ENCODE data around the gene CYP46A1. TPM values are rescaled to one million over a fixed set of nuclear protein-coding genes. Genes with fewer than 3 reads are reported as not detected.

Gene CYP46A1
- total RNA-seq, 1 donor from 2014 or later = 3.6 TPM

GRCh38 chr14:99745307-99745951 is 61.3 kb downstream of the CYP46A1 start:
- no peaks in the 10 kb centered on the region for H3K9me3 Mint-ChIP-seq
- no peak overlapping the region for H3K4me3 Mint-ChIP-seq
- peaks cover 7% of the 10 kb centered on the region for H3K4me1 Mint-ChIP-seq
- no peak overlapping the region for H3K27ac Mint-ChIP-seq (ENCODE audit: unreplicated experiment)
- no peak for DNase-seq (ENCODE audit: low read depth, low spot score)
- H3K36me3 Mint-ChIP-seq (ENCODE audit: low read depth) = no peaks in the 10 kb centered on the region
- no peak for TF ChIP-seq CTCF (conservative IDR thresholded peaks at IDR 0.05)
- H3K27me3 Mint-ChIP-seq (ENCODE audit: low read depth) = peaks cover 3% of the 10 kb centered on the region

- no peak for TF ChIP-seq CTCF (conservative IDR thresholded peaks at IDR 0.05)
- Mint-ChIP-seq H3K27ac (ENCODE audit: unreplicated experiment) (no peak overlapping the region), H3K27me3 (ENCODE audit: low read depth) (peaks cover 3% of the 10 kb centered on the region), H3K4me3 (no peak overlapping the region), H3K9me3 (no peaks in the 10 kb centered on the region), H3K36me3 (ENCODE audit: low read depth) (no peaks in the 10 kb centered on the region), H3K4me1 (peaks cover 18% of the 10 kb centered on the region)
- DNase-seq (ENCODE audit: low read depth, low spot score) = no peak
These were observed 63.1 kb downstream of the CYP46A1 start for GRCh38 chr14:99747167-99747566.

GRCh38 chr14:99747582-99748330 is 63.7 kb downstream of the CYP46A1 start:
- Mint-ChIP-seq H3K27me3 (ENCODE audit: low read depth) (peaks cover 3% of the 10 kb centered on the region), H3K36me3 (ENCODE audit: low read depth) (no peaks in the 10 kb centered on the region), H3K27ac (ENCODE audit: unreplicated experiment) (no peak overlapping the region), H3K9me3 (no peaks in the 10 kb centered on the region), H3K4me3 (no peak overlapping the region), H3K4me1 (peaks cover 23% of the 10 kb centered on the region)
- DNase-seq (ENCODE audit: low read depth, low spot score) = no peak
- TF ChIP-seq CTCF (conservative IDR thresholded peaks at IDR 0.05) = no peak

GRCh38 chr14:99748529-99748928 is 64.4 kb downstream of the CYP46A1 start:
- no peak for DNase-seq (ENCODE audit: low read depth, low spot score)
- H3K27me3 Mint-ChIP-seq (ENCODE audit: low read depth) = peaks cover 3% of the 10 kb centered on the region
- TF ChIP-seq CTCF (conservative IDR thresholded peaks at IDR 0.05) = no peak
- H3K4me3 Mint-ChIP-seq = no peak overlapping the region
- no peaks in the 10 kb centered on the region for H3K9me3 Mint-ChIP-seq
- H3K4me1 Mint-ChIP-seq = peaks cover 29% of the 10 kb centered on the region
- H3K36me3 Mint-ChIP-seq (ENCODE audit: low read depth) = no peaks in the 10 kb centered on the region
- H3K27ac Mint-ChIP-seq (ENCODE audit: unreplicated experiment) = peak overlapping the region; percentile 65

GRCh38 chr14:99749142-99749541 is 65.0 kb downstream of the CYP46A1 start:
- H3K27ac Mint-ChIP-seq (ENCODE audit: unreplicated experiment) = no peak overlapping the region
- peak; percentile 47 for TF ChIP-seq CTCF (conservative IDR thresholded peaks at IDR 0.05)
- no peaks in the 10 kb centered on the region for H3K9me3 Mint-ChIP-seq
- peaks cover under 1% of the 10 kb centered on the region for H3K27me3 Mint-ChIP-seq (ENCODE audit: low read depth)
- H3K36me3 Mint-ChIP-seq (ENCODE audit: low read depth) = no peaks in the 10 kb centered on the region
- H3K4me1 Mint-ChIP-seq = peaks cover 29% of the 10 kb centered on the region
- H3K4me3 Mint-ChIP-seq = no peak overlapping the region
- DNase-seq (ENCODE audit: low read depth, low spot score) = no peak
